ENCODE data around the gene SMNDC1. TPM values are rescaled to one million over a fixed set of nuclear protein-coding genes. Genes with fewer than 3 reads are reported as not detected.

The SMNDC1 gene
- polyA plus RNA-seq, 4 donors = 44.8 to 53.0 (median 50.1) TPM

- DNase-seq (ENCODE audit: low read depth in 4 of 4, low spot score in 2 of 4) = no peak
Observed at GRCh38 chr10:110330675-110331074, 26.0 kb upstream of the SMNDC1 start.

GRCh38 chr10:110327262-110327914 lies 22.7 kb upstream of the SMNDC1 start:
- no peak for DNase-seq (ENCODE audit: low read depth in 4 of 4, low spot score in 2 of 4)

- DNase-seq (ENCODE audit: low read depth in 4 of 4, low spot score in 2 of 4) = no peak
Observed at GRCh38 chr10:110326351-110327032, 21.8 kb upstream of the SMNDC1 start.

- no peak for DNase-seq (ENCODE audit: low read depth in 4 of 4, low spot score in 2 of 4)
Observed at GRCh38 chr10:110324805-110325280, 20.1 kb upstream of the SMNDC1 start.

- DNase-seq (ENCODE audit: low read depth in 4 of 4, low spot score in 2 of 4) = no peak
Observed at GRCh38 chr10:110324201-110324804, 19.6 kb upstream of the SMNDC1 start.

GRCh38 chr10:110323503-110323902 lies 18.8 kb upstream of the SMNDC1 start:
- no peak for DNase-seq (ENCODE audit: low read depth in 4 of 4, low spot score in 2 of 4)

- DNase-seq (ENCODE audit: low read depth in 4 of 4, low spot score in 2 of 4) = no peak
Observed at GRCh38 chr10:110321869-110322620, 17.3 kb upstream of the SMNDC1 start.

GRCh38 chr10:110317866-110318850 lies 13.4 kb upstream of the SMNDC1 start:
- no peak for DNase-seq (ENCODE audit: low read depth in 4 of 4, low spot score in 2 of 4)

GRCh38 chr10:110313674-110314073 lies 9.0 kb upstream of the SMNDC1 start:
- DNase-seq (ENCODE audit: low read depth in 4 of 4, low spot score in 2 of 4) = no peak

GRCh38 chr10:110312206-110312605 lies 7.5 kb upstream of the SMNDC1 start:
- DNase-seq (ENCODE audit: low read depth in 4 of 4, low spot score in 2 of 4) = no peak

GRCh38 chr10:110311357-110311949 lies 6.7 kb upstream of the SMNDC1 start:
- DNase-seq (ENCODE audit: low read depth in 4 of 4, low spot score in 2 of 4) = peak in 1 of 4 donors; percentile 37

GRCh38 chr10:110310741-110311140 lies 6.0 kb upstream of the SMNDC1 start:
- no peak for DNase-seq (ENCODE audit: low read depth in 4 of 4, low spot score in 2 of 4)

- no peak for DNase-seq (ENCODE audit: low read depth in 4 of 4, low spot score in 2 of 4)
Observed at GRCh38 chr10:110307805-110308204, 3.1 kb upstream of the SMNDC1 start.

GRCh38 chr10:110306452-110306768 lies 1.7 kb upstream of the SMNDC1 start:
- DNase-seq (ENCODE audit: low read depth in 4 of 4, low spot score in 2 of 4) = no peak

- DNase-seq (ENCODE audit: low read depth in 4 of 4, low spot score in 2 of 4) = peak in 2 of 4 donors; percentile 52 to 54
Observed at GRCh38 chr10:110305767-110306451, 1.2 kb upstream of the SMNDC1 start.

- peak in 1 of 4 donors; percentile 13 for DNase-seq (ENCODE audit: low read depth in 4 of 4, low spot score in 2 of 4)
Observed at GRCh38 chr10:110304394-110304779, 333 bp downstream of the SMNDC1 start.

GRCh38 chr10:110303681-110304080 lies 1.0 kb downstream of the SMNDC1 start:
- DNase-seq (ENCODE audit: low read depth in 4 of 4, low spot score in 2 of 4) = no peak

- no peak for DNase-seq (ENCODE audit: low read depth in 4 of 4, low spot score in 2 of 4)
Observed at GRCh38 chr10:110300486-110300986, 4.2 kb downstream of the SMNDC1 start.

- DNase-seq (ENCODE audit: low read depth in 4 of 4, low spot score in 2 of 4) = no peak
Observed at GRCh38 chr10:110296966-110297365, 7.8 kb downstream of the SMNDC1 start.
